HG03103 (cell line): ENCODE measurements around the gene CCDC92B.
"Not testable (repeated sequence)": the region's sequence is repeated elsewhere in the genome, so short reads cannot be mapped to it uniquely, and the experiment has no call there.

ENCODE experiments used
- ATAC-seq: cut with Tn5 transposase; IDR thresholded peaks from one replicate; pipeline ENCODE4 v1.9.1; 2021; ENCODE audit warnings: low read depth; ENCODE audit not compliant: unreplicated experiment

The CCDC92B gene

DNA sequence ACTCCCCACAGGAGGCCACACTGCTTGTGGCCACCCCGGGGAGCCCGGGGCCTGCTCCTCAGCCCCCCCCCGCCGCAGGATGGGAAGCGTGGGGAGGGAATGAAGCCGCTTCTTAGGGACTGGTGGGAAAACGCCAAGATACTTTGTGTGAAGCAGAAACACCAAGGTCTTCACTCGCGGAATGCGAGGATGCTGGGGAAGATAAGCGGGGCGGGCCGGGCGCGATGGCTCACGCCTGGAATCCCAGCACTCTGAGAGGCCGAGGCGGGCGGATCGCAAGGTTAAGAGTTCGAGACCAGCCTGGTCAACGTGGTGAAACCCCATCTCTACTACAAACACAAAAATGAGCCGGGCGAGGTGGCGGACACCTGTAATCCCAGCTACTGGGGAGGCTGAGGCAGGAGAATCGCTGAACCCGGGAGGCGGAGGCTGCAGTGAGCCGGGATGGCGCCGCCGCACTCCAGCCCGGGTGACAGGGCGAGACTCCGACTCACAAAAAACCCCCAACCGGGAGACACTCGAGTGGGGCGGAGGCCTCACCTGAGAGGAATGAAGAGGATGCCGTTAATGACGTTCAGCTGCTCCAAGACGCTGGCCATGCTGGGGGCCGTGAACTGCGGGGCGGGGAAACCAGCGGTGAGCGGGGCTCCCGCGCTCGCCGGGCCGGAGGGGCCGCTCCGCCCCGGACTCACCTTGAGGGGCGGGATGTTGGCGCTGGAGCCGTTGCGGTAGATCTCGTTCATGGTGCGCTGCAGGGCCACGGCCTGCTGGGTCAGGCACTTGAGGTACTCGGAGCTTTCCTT, 58.2 kb downstream of the CCDC92B start:
- no peak for ATAC-seq

DNA sequence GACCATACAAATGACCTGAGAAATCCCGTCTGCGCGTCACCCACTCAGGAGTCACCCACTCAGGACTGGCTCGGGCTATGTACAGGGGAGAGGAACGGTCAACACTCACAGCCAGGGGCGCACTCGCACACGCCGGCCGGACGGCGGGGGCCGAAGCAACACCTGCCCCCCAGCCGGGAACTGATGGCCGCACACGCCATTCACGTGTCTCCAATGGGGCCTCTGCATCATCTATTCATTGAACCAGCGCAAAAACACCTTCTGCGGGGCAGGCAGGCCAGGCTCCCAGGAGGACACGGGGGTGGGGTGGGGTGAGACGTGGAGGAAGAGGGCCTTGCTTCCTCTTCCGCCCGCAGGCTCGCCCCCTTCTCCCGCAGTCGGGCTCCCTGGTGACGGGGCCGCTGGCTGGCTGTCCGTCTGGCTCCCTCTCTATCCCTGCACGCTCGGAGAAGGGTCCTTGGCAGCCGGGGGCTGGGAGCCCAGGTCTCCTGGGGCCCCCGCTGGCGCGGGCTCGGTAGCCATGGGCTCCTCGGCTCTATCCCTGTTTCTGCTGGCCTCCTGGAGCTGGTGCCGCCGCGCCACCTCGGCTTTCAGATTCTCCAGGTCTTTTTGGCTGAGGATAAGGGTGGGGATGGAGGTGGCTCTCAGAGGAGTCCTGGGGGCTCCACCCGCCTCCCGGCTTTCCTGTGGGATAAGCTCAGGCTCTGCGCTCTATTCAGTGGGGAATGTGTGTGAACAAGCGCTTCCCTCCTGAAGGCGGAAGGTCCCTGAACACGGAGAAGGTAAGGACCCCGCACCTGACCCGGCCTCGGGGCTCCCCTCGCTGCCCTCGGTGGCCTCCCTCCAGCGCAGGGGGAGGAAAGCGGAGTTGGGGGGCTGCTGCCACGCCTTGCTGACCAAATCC, 59.0 kb downstream of the CCDC92B start:
- no peak for ATAC-seq

DNA sequence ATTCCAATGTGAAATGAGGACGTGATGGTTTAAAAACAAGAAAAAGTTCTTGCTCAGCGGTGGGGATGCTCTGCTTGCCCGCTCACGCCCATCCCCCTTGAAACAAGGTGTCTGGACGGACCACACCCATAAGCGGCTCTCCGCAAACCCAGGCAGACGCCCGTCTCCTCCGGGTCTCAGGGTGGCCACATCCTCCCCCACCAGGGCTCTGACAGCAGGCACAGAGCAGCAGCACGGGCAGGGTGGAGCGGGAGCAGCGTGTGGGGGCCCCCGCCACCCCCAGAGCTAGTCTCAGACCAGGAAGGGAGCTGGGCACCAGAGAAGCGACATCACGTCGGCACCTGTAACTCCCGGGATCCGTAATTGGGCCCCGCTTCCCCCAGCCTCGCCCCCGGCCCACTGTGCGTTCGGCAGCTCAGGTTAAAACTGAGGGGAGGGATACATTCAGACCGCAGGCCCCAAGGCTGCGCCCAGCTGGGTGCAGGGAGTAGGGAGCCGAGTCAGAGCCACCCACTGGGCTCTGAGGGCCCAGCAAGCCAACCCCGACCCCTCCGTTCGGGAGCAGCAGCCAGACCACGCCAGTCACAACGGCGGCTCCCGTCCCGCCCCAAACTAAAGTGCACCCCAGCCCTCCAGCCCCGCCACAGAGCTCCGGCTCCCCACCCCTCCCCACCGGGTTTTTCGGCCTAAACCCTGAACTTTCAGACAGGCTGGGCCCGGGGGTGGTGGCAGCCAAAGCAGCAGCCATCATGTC, 59.9 kb downstream of the CCDC92B start:
- no peak for ATAC-seq

DNA sequence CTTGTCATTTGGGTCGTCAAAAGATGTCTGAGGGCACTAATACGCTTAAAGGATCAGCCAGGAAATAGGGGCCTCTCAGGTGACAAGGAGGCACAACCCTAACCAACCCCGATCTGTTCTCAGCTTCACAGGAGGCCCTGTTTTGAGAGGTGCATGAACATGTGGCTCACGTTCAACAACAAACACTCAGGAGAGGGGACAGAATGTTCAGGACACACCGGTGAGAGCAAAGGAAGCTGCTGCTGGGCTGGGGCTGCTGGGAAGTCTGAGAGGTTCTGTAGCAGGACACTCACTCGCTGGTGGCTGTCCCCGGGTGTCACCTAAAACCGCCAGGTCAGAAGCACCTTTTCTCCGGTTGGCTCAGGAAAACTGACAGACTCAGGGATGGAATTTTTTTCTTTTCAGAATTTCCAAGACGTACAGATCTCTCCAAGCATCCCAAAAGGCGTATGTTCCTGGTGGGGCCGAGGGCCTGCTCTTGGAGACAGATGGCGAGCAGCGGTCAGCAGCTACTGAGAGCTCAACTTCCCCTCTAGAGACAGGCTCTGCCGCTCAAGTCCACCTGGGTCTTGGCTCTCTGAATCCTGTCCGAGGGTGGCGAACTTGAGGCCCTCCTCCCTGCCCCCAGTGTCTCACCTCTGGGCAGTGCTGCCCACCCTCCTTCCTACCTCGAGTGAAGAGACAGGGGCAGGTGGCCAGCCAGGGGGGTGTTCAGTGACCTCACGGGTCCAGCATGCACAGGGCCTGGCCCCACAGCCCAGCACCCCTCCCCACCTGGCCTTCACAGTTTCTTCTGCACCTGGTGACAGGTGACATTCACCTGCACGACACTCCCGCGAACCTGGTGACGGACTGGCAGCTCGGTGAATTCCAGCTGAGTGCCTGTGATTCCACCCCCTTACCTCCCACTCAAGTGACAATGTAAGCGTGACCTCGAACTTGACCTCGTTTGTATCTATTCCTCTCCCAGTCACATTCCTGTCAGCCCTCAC, 60.8 kb downstream of the CCDC92B start:
- no peak for ATAC-seq

DNA sequence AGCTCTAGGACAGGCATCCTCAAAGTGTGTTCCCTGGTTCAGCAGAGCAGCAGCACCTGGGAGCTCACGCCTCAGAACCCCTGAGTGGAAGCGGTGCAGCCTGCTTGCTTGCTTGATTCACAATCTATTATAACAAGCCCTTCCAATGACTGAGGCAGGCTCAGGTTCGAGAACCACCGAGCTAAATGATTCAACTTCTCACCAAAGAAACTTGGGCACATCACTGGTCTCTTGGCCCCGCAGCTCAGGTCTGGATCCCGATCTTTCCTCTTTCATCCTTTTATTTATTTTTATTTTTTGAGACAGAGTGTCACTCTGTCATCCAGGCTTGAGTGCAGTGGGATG, 62.4 kb downstream of the CCDC92B start:
- no peak for ATAC-seq

DNA sequence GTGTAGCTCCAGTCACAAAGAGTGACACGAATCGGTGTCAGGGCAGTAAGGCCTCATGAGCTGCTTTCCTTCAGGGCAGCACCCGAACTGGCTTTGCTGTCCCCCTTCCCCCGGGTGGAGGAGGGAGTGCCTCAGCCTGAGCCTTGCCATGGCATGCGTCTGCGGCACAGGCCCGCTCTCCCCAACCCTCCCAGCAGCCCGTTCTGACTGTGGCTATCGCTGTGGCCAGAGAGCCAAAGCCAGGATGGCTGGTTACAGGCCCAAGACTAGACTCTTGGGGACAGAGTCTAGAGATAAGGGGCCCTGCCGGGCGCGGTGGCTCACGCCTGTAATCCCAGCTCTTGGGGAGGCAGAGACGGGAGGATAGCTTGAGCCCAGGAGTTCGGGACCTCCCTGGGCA, 63.8 kb downstream of the CCDC92B start:
- ATAC-seq = no peak

DNA sequence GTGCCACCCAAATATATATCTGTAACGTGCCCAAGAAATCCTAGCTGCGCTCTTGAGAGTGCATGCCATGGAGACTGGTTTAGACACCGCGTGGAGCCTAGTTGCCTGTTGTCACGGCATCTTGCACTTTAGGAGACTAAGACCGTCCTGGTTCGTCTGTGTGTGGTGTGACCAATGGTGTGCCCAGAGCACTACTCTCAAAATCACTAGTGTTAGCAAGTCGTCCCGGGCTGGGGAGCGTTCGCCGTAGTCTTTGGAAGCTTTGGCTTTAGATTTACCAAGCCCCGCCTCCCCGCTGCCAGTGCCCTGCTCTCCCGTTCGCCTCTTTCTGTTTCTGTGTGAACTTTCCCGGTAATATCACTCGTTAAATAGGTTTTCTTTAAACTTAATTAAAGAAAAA, 64.9 kb downstream of the CCDC92B start:
- ATAC-seq = no peak

DNA sequence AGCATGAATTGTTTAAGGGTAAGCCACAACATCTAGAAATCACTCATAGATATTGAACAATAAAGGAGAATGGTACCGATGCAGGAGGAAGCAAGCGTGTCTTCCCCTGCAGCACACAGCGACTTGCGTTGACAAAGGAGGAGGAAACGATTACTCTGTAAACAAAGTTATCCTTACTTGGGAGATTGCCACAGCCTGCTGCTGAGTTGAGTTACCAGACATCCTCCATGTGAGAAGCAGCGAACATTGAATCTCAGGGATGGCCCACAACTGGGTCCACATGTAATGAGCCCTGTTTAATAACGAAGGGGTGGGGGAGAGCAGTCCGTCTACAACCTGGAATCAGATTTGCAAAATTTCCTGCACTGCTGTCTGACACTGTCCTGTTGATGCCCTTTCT, 65.5 kb downstream of the CCDC92B start:
- ATAC-seq = no peak

DNA sequence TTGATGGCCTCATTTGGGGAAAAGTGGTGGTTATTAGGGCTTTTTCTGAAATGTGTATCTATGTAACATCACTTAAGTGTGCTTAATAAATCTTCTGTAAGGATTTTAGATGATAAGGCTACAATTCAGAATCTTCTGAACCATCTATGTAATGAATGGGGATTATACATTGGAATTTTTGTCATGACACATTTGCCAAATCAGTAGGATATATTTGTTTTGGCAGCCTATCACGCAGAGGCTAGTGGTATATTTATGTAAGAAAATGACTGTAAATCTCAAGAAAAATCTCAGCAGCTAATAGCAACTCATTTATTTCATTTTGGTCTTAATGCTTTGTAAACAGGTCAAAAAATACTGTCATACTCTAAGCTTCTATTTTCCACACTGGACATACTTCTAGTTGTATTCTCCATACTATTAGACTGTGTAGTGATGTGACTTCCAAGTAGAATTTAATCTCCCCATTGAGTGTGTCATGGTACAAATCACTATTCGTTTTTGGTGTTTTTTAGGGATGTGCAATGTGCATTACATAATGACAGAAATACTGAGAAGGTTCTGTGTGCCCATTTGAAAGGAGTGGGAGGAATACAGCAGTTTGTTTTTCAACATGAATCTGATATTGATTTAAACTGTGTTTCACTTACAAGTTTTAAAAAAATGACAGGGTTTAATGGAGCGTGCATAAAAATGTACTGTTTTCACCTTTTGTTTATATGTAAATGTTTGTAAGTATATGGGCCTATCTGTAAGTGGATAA, 67.1 kb downstream of the CCDC92B start:
- ATAC-seq = no peak

DNA sequence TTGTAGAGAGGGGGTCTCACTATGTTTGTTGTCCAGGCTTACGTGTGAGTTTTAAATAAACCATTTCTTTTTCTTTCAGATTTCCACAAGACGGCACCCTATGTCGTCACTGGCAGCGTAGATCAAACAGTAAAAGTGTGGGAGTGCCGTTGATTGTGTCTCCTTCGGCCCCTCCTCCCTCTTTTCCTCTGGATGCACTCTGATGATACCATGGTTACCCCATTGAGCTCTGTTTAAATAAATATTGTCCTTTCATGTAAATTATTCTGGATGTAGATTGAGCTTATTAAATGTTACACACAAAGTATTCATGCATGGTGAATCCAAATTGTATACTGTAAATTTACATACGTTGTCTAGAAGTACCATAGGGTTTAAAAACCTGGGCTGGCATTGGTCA, 67.8 kb downstream of the CCDC92B start:
- ATAC-seq = no peak

DNA sequence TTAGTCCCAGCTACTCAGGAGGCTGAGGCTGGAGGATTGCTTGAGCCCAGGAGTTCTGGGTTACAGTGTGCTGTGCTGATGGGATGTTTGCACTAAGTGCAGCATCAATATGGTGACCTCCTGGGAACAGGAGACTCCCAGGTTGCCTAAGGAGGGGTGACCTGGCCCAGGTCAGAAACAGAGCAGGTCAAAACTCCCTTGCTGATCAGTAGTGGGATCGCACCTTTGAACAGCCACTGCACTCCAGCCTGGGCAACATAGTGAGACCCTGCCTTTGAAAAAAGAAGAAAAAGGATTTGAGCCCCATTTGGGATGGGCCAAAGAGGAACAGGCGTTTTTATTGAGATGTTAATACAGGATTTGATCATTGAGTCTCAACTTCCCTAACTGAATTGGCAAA, 68.5 kb downstream of the CCDC92B start:
- no peak for ATAC-seq

DNA sequence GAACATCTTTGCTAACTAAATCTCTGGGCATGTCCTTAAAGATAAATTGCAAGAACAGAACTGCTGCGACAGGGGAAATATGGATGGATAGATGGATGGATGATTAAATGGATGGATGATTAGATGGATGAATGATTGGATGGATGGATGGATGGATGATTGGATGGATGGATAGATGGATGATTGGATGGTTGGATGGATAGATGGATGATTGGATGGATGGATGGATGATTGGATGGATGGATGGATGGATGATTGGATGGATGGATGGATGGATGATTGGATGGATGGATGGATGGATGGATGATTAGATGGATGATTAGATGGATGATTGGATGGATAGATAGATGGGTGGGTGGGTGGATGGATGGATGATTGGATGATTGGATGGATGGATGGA, 70.2 kb downstream of the CCDC92B start:
- not testable (repeated sequence) for ATAC-seq
